CD4-positive, alpha-beta memory T cell (primary cell): ENCODE measurements around the gene SPTB. TPM values are rescaled to one million over a fixed set of nuclear protein-coding genes. Genes with fewer than 3 reads are reported as not detected.
A peak's percentile ranks its signal among the peaks of the same experiment; 100 is the strongest.

ENCODE experiments used
- CTCF ChIA-PET: fragments of 350-600 bp; sonication (Branson Sonifier 250); formaldehyde crosslinking; loops from one replicate; lab custom pipeline; 2021; ENCODE audit warnings: inconsistent platforms; ENCODE audit not compliant: partially characterized antibody; lab: Charles Lee
- POLR2A ChIA-PET: fragments of 350-600 bp; sonication (Branson Sonifier 250); formaldehyde crosslinking; loops from one replicate; lab custom pipeline; 2021; ENCODE audit not compliant: partially characterized antibody; lab: Charles Lee
- DNase-seq, 5 donors: peaks; one replicate each; pipeline versions ENCODE4 v3.0.0 to v3.0.0-alpha.2; 2020 to 2022; ENCODE audit warnings: mixed read lengths in 1 of 5
- H3K27ac ChIP-seq: one replicate; pipeline ENCODE4 v1.7.0; 2013; ENCODE audit warnings: low read depth, low read length
- H3K27me3 ChIP-seq: 2 replicates; pipeline ENCODE4 v1.7.0; 2013; ENCODE audit warnings: mild to moderate bottlenecking, low read length, moderate library complexity; ENCODE audit not compliant: insufficient read depth
- H3K36me3 ChIP-seq: 2 replicates; pipeline ENCODE4 v1.7.0; 2013; ENCODE audit warnings: mild to moderate bottlenecking, low read length, moderate library complexity; ENCODE audit not compliant: insufficient read depth
- H3K4me1 ChIP-seq: 2 replicates; pipeline ENCODE4 v1.7.0; 2013; ENCODE audit warnings: mild to moderate bottlenecking, low read length, moderate library complexity; ENCODE audit not compliant: insufficient read depth
- H3K4me3 ChIP-seq, 2 donors: one replicate each; pipeline ENCODE4 v1.7.0; 2013; ENCODE audit warnings: low read length in 2 of 2, mild to moderate bottlenecking in 1 of 2
- H3K9me3 ChIP-seq, 2 donors: one replicate each; pipeline ENCODE4 v1.7.0; 2013; ENCODE audit warnings: low read length in 2 of 2, control low read depth in 1 of 2; ENCODE audit not compliant: control insufficient read depth in 1 of 2
- H3K27ac Mint-ChIP-seq, 7 donors: one replicate each; pipeline ENCODE4 v1.8.0; 2020 to 2021; ENCODE audit warnings: mixed read lengths in 7 of 7, mild to moderate bottlenecking in 6 of 7, inconsistent platforms in 3 of 7, moderate library complexity in 3 of 7
- H3K27me3 Mint-ChIP-seq, 2 donors: one replicate each; pipeline ENCODE4 v1.8.0; 2020 to 2021; ENCODE audit warnings: mixed read lengths in 2 of 2
- H3K36me3 Mint-ChIP-seq, 2 donors: one replicate each; pipeline ENCODE4 v1.8.0; 2020 to 2021; ENCODE audit warnings: mixed read lengths in 2 of 2, inconsistent platforms in 1 of 2, mild to moderate bottlenecking in 1 of 2
- H3K4me1 Mint-ChIP-seq, 4 donors: one replicate each; pipeline ENCODE4 v1.8.0; 2020 to 2021; ENCODE audit warnings: mixed read lengths in 4 of 4, mild to moderate bottlenecking in 1 of 4
- H3K4me3 Mint-ChIP-seq, 8 donors: one replicate each; pipeline ENCODE4 v1.8.0; 2020 to 2021; ENCODE audit warnings: mixed read lengths in 8 of 8, mild to moderate bottlenecking in 7 of 8, moderate library complexity in 6 of 8, inconsistent platforms in 3 of 8
- H3K9me3 Mint-ChIP-seq, 8 donors: one replicate each; pipeline ENCODE4 v1.8.0; 2020 to 2021; ENCODE audit warnings: mixed read lengths in 8 of 8, mild to moderate bottlenecking in 5 of 8, inconsistent platforms in 3 of 8, moderate library complexity in 1 of 8
- intact Hi-C: fragments of 100-400 bp; cut with micrococcal nuclease; formaldehyde crosslinking; loops from one replicate; pipeline ENCODE4 v1.15.1; 2023
- polyA plus RNA-seq, 2 donors: library from polyadenylated mRNA; unstranded; fragments of 300-500 nt; fragmentation: Illumina TruSeq; gene quantifications; one replicate each; pipeline ENCODE4 v1.2.3, GENCODE V29; 2021
- total RNA-seq, 2 experiments: library from RNA; stranded (reverse); gene quantifications; one replicate each; pipeline ENCODE4 v1.2.3, GENCODE V29; 2021

The SPTB gene
- total and polyA plus RNA-seq, 4 experiments from 2014 or later, result 0.03 to 0.37 (median 0.09) TPM; not detected in 1

DNA sequence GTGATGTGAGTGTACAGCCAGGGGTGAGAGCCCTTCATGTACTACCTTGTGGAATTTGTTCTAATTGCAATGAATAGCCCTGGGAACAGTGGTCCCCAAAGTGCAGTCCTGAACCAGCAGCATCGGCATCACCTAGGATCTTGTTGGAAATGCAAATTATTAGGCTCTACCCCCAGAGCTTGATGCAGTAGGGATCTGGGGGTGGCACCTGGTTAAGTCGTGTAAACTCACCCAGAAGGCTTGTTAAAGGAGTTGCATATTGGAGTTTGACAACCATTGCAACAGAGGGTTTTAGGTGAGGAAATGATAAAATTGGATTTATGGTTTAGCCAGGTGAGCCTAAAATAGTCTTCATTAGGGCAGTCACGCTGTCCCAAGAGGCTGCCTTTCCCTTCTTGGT lies 102.2 kb downstream of the SPTB start:
- Mint-ChIP-seq H3K36me3 (no peaks in the 10 kb centered on the region), H3K9me3 (no peaks in the 10 kb centered on the region), H3K4me3 (no peak overlapping the region), H3K27me3 (no peaks in the 10 kb centered on the region), H3K4me1 (peaks cover 0 to 2% (median 0%) of the 10 kb centered on the region in 4 donors), H3K27ac (no peak overlapping the region)
- H3K27me3 ChIP-seq, result no peaks in the 10 kb centered on the region
- intact Hi-C loops, result no loop called here
- ChIA-PET CTCF (interaction anchor here (2.5 kb wide), 1 partner anchor 46 kb away, joined by 10 read pairs; no protein-coding TSS in a partner anchor), POLR2A (no interaction called here)
- no peaks in the 10 kb centered on the region for H3K36me3 ChIP-seq
- no peak overlapping the region for H3K4me3 ChIP-seq
- H3K9me3 ChIP-seq, result no peaks in the 10 kb centered on the region
- peaks cover under 1% of the 10 kb centered on the region for H3K4me1 ChIP-seq
- H3K27ac ChIP-seq, result no peak overlapping the region
- DNase-seq, result no peak

- ChIA-PET POLR2A (interaction anchor here (0.9 kb wide), 1 partner anchor 76 kb away, joined by 3 read pairs; no protein-coding TSS in a partner anchor), CTCF (interaction anchor here (1.2 to 2.5 kb wide), 4 partner anchors 14 to 111 kb away, joined by 5 to 10 read pairs (median 6); no protein-coding TSS in a partner anchor)
- H3K4me3 ChIP-seq, result no peak overlapping the region
- Mint-ChIP-seq H3K27ac (no peak overlapping the region), H3K4me1 (peaks cover 10 to 20% (median 19%) of the 10 kb centered on the region in 4 donors), H3K9me3 (no peaks in the 10 kb centered on the region), H3K4me3 (no peak overlapping the region), H3K36me3 (no peaks in the 10 kb centered on the region), H3K27me3 (no peaks in the 10 kb centered on the region)
- no peak for DNase-seq
- H3K9me3 ChIP-seq, result no peaks in the 10 kb centered on the region
- H3K27ac ChIP-seq, result no peak overlapping the region
- no peaks in the 10 kb centered on the region for H3K27me3 ChIP-seq
- intact Hi-C loops, result no loop called here
- H3K4me1 ChIP-seq, result peaks cover 22% of the 10 kb centered on the region
- H3K36me3 ChIP-seq, result no peaks in the 10 kb centered on the region
Measured at GRCh38 chr14:64775081-64775777, 104.5 kb downstream of the SPTB start.

DNA sequence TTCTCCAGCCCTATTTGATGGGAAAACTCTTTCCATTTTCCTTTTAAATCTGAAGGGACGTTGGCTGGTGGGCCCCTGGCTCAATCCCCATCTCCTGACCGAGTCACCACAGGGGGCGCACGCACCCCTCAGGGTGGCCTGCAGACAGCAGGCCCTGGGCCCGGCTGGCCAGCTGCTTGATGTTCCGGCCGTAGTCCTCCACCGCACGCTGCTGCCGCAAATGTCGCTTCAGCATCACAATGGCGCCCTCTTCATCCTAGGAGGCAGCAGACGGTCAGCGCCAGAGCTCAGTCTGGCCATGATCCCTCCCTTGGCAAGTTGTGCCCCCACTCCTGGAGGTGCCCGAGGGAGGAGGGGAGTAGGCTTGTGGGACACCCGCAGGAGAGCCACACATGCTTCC lies 105.4 kb downstream of the SPTB start:
- Histone ChIP-seq H3K27me3 (no peaks in the 10 kb centered on the region), H3K9me3 (no peaks in the 10 kb centered on the region), H3K4me3 (no peak overlapping the region), H3K27ac (no peak overlapping the region), H3K4me1 (peaks cover 25% of the 10 kb centered on the region), H3K36me3 (no peaks in the 10 kb centered on the region)
- Mint-ChIP-seq H3K4me1 (peaks cover 14 to 26% (median 22%) of the 10 kb centered on the region in 4 donors), H3K4me3 (no peak overlapping the region), H3K27me3 (no peaks in the 10 kb centered on the region), H3K36me3 (no peaks in the 10 kb centered on the region), H3K9me3 (no peaks in the 10 kb centered on the region), H3K27ac (peak overlapping the region in 1 of 7 donors; percentile 7)
- intact Hi-C loops, result no loop called here
- ChIA-PET POLR2A (interaction anchor here (1.2 kb wide), 1 partner anchor 18 kb away, joined by 3 read pairs; no protein-coding TSS in a partner anchor), CTCF (interaction anchor here (1.0 to 1.6 kb wide), 4 partner anchors 10 to 110 kb away, joined by 3 to 6 read pairs (median 5); no protein-coding TSS in a partner anchor)
- no peak for DNase-seq

DNA sequence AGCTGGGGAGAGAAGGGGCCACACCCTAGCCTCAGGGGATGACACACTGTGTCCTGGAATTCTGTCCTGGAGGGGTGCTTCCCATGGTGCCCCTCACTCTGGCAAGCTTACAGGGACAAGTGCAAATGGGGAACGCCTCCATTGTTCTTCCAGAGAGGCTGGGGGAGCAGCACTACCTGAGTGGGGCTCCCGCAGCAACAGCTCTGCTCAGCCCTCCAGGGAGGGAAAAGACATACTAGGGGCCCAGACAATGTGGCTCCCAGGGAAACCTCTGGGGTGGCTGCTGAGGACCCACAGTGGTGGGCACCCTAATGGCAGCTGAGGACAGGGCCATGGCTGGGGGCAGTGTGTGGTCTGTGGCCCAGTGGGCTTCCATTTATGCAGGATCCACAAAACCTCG lies 106.1 kb downstream of the SPTB start:
- ChIA-PET CTCF (interaction anchor here (0.8 to 3.2 kb wide), 5 partner anchors 9 to 118 kb away, joined by 3 to 9 read pairs (median 5); no protein-coding TSS in a partner anchor), POLR2A (interaction anchor here (1.2 kb wide), 1 partner anchor 17 kb away, joined by 3 read pairs; no protein-coding TSS in a partner anchor)
- H3K36me3 Mint-ChIP-seq, result no peaks in the 10 kb centered on the region
- no peak overlapping the region for H3K4me3 ChIP-seq
- H3K4me1 ChIP-seq, result peaks cover 25% of the 10 kb centered on the region
- DNase-seq, result no peak
- peaks cover 14 to 26% (median 22%) of the 10 kb centered on the region in 4 donors for H3K4me1 Mint-ChIP-seq
- intact Hi-C loops, result no loop called here
- no peak overlapping the region for H3K4me3 Mint-ChIP-seq
- H3K27me3 ChIP-seq, result no peaks in the 10 kb centered on the region
- H3K27ac Mint-ChIP-seq, result no peak overlapping the region
- no peak overlapping the region for H3K27ac ChIP-seq
- no peaks in the 10 kb centered on the region for H3K36me3 ChIP-seq
- H3K27me3 Mint-ChIP-seq, result no peaks in the 10 kb centered on the region
- no peaks in the 10 kb centered on the region for H3K9me3 ChIP-seq
- no peaks in the 10 kb centered on the region for H3K9me3 Mint-ChIP-seq

- H3K36me3 Mint-ChIP-seq, result no peaks in the 10 kb centered on the region
- Histone ChIP-seq H3K4me1 (peaks cover 25% of the 10 kb centered on the region), H3K9me3 (no peaks in the 10 kb centered on the region), H3K27ac (no peak overlapping the region), H3K4me3 (no peak overlapping the region), H3K36me3 (no peaks in the 10 kb centered on the region), H3K27me3 (no peaks in the 10 kb centered on the region)
- ChIA-PET CTCF (interaction anchor here (0.8 to 3.2 kb wide), 5 partner anchors 11 to 118 kb away, joined by 3 to 9 read pairs (median 3); no protein-coding TSS in a partner anchor), POLR2A (interaction anchor here (0.5 to 2.7 kb wide), 3 partner anchors 11 to 163 kb away, joined by 3 to 8 read pairs (median 3); no protein-coding TSS in a partner anchor)
- intact Hi-C loops, result no loop called here
- DNase-seq, result no peak
- H3K4me3 Mint-ChIP-seq, result no peak overlapping the region
- H3K27me3 Mint-ChIP-seq, result no peaks in the 10 kb centered on the region
- H3K9me3 Mint-ChIP-seq, result no peaks in the 10 kb centered on the region
- H3K4me1 Mint-ChIP-seq, result peaks cover 14 to 26% (median 22%) of the 10 kb centered on the region in 4 donors
- no peak overlapping the region for H3K27ac Mint-ChIP-seq
Measured at GRCh38 chr14:64773046-64773445, 106.7 kb downstream of the SPTB start.

DNA sequence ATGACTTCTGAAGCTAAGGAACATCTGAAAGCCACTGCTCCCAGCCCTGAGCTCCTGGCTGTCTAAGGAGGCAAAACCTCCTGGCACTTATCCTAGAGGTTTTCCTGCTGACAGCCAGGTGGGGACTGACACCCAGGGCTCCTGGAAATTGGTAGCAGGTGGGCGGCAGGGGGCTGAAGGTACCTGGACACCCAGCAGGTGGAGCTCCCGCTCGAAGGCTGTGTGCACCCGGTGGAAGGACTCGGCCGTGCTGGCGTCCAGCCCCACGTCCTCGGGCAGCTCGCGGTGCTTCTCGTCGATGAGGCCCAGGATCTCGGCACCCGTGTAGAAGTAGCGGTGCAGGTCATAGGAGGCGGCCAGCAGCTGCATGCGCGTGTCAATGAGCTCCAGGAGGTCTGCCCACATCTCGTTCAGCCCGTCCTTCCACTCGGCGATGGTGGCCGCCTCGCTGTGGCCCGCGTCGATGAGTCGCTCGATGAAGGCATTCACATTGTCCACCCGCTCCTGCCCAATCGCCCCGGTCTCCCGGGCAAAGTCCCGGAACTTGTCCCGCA lies 107.2 kb downstream of the SPTB start:
- H3K27ac Mint-ChIP-seq, result no peak overlapping the region
- no peak overlapping the region for H3K4me3 Mint-ChIP-seq
- H3K9me3 ChIP-seq, result no peaks in the 10 kb centered on the region
- H3K27me3 Mint-ChIP-seq, result no peaks in the 10 kb centered on the region
- H3K4me1 ChIP-seq, result peaks cover 25% of the 10 kb centered on the region
- peaks cover 14 to 26% (median 22%) of the 10 kb centered on the region in 4 donors for H3K4me1 Mint-ChIP-seq
- intact Hi-C loops, result no loop called here
- ChIA-PET POLR2A (interaction anchor here (0.5 to 2.7 kb wide), 3 partner anchors 11 to 183 kb away, joined by 3 to 8 read pairs (median 3); no protein-coding TSS in a partner anchor), CTCF (interaction anchor here (0.8 to 8.2 kb wide), 8 partner anchors 8 to 136 kb away, joined by 3 to 132 read pairs (median 3); no protein-coding TSS in a partner anchor)
- DNase-seq, result no peak
- no peaks in the 10 kb centered on the region for H3K36me3 Mint-ChIP-seq
- no peak overlapping the region for H3K27ac ChIP-seq
- no peak overlapping the region for H3K4me3 ChIP-seq
- no peaks in the 10 kb centered on the region for H3K9me3 Mint-ChIP-seq
- H3K36me3 ChIP-seq, result no peaks in the 10 kb centered on the region
- H3K27me3 ChIP-seq, result no peaks in the 10 kb centered on the region

DNA sequence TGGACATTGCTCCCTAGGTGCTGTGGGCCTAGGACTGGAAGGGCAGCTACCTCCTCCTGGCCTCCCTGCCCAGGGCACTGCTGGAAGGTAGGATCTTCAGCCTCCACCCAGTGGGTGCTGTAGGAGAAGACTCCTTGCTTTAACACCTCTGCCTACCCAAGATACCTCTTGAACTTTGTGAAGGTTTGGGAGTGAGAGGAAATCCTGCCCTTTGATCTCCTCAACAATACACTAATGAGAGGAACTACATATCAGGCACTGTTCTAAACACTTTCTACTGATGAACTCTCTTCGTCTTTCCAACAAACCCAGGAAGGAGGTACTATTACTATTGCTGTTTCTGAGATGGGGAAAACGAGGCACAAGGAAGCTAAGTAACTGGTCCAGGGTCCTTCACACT lies 108.5 kb downstream of the SPTB start:
- Mint-ChIP-seq H3K9me3 (no peaks in the 10 kb centered on the region), H3K4me1 (peaks cover 15 to 29% (median 24%) of the 10 kb centered on the region in 4 donors), H3K36me3 (no peaks in the 10 kb centered on the region), H3K27ac (peak overlapping the region in 6 of 7 donors; percentile 0 to 79 (median 52)), H3K27me3 (no peaks in the 10 kb centered on the region), H3K4me3 (peak overlapping the region in 6 of 8 donors; percentile 17 to 72 (median 50))
- CTCF ChIA-PET, result interaction anchor here (0.7 to 8.2 kb wide), 6 partner anchors 11 to 135 kb away, joined by 3 to 132 read pairs (median 4); no protein-coding TSS in a partner anchor
- H3K4me1 ChIP-seq, result peaks cover 26% of the 10 kb centered on the region
- H3K27me3 ChIP-seq, result no peaks in the 10 kb centered on the region
- no peaks in the 10 kb centered on the region for H3K36me3 ChIP-seq
- peak in 1 of 5 donors; percentile 28 for DNase-seq
- H3K4me3 ChIP-seq, result no peak overlapping the region
- no peaks in the 10 kb centered on the region for H3K9me3 ChIP-seq
- POLR2A ChIA-PET, result interaction anchor here (2.7 kb wide), 1 partner anchor 9 kb away, joined by 8 read pairs; no protein-coding TSS in a partner anchor
- intact Hi-C loops, result no loop called here
- H3K27ac ChIP-seq, result no peak overlapping the region
